ENCODE data around the gene IQSEC1. TPM values are rescaled to one million over a fixed set of nuclear protein-coding genes. Genes with fewer than 3 reads are reported as not detected.

Gene IQSEC1
- total RNA-seq, 1 experiment from 2014 or later: 28.1 TPM

DNA sequence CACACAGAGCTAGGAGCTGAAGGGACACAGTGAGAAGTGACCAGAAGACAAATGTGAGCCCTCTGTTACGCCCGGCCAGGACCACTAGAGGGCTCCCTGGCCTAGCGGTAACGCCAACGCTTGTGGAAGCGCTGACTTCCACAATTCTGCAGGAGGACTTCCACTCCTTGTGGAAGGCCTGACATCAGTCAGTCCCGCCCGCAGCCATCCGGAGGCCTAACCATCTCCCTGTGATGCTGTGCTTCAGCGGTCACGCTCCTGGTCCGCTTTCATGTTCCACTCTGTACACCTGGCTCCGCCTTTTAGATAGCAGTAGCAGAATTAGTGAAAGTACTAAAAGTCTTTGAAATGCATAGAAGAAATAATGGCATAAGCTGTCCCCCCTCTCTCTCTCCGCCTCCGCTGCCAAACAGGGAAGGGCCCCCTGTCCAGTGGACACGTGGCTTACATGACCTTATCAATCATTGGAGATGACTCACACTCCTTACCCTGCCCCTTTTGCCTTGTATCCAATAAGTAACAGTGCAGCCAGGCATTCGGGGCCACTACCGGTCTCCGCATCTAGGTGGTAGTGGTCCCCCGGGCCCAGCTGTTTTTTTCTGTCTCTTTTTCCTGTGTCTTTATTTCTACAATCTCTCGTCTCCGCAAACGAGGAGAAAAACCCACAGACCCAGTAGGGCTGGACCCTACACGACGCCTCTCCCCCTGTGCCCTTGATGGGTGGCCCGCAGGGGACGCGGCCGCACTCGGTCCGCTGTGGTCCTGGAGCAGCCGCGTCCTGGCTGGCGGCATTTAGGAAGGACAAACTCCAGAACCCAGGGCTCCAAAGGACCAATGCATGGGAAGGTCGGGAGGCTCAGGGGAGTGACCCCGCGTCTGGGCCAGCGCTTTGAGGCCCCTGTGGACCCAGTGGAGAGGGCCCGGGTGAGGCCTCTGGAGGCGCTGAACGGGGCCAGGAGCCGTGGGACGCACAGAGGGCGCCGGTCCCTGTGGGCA, 204.9 kb downstream of the IQSEC1 start:
- CTCF ChIA-PET: interaction anchor here (0.8 to 3.3 kb wide), 8 partner anchors 12 to 127 kb away, joined by 3 to 12 read pairs (median 4); partner anchors contain the start of gene RPL32
- RAD21 ChIA-PET (ENCODE audit: low non-redundant PET in 1 of 2, low total read pairs in 2 of 2, uncharacterized antibody in 2 of 2, unreplicated experiment in 2 of 2): interaction anchor here in 1 of 2 experiments (0.6 kb wide), 1 partner anchor 1437 kb away, joined by 3 read pairs; no protein-coding TSS in a partner anchor
- no peak overlapping the region for H3K4me3 ChIP-seq (replicated peaks in 1 of 2; ENCODE audit: low read depth in 1 of 2, low read length in 2 of 2)
- no peaks in the 10 kb centered on the region for H3K36me3 ChIP-seq (ENCODE audit: control insufficient read depth in 1 of 2, insufficient read depth in 2 of 2, low read length in 2 of 2)
- intact Hi-C loops (cut with micrococcal nuclease): loop anchor here (1.0 to 2.0 kb wide), 3 partner anchors 24 to 126 kb away; no protein-coding TSS in a partner anchor
- no peaks in the 10 kb centered on the region for H3K9me2 ChIP-seq (ENCODE audit: insufficient read depth)
- TF ChIP-seq, protein P1, sequence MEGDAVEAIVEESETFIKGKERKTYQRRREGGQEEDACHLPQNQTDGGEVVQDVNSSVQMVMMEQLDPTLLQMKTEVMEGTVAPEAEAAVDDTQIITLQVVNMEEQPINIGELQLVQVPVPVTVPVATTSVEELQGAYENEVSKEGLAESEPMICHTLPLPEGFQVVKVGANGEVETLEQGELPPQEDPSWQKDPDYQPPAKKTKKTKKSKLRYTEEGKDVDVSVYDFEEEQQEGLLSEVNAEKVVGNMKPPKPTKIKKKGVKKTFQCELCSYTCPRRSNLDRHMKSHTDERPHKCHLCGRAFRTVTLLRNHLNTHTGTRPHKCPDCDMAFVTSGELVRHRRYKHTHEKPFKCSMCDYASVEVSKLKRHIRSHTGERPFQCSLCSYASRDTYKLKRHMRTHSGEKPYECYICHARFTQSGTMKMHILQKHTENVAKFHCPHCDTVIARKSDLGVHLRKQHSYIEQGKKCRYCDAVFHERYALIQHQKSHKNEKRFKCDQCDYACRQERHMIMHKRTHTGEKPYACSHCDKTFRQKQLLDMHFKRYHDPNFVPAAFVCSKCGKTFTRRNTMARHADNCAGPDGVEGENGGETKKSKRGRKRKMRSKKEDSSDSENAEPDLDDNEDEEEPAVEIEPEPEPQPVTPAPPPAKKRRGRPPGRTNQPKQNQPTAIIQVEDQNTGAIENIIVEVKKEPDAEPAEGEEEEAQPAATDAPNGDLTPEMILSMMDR (IDR thresholded peaks at IDR 0.05 in 2 of 3, conservative IDR thresholded peaks at IDR 0.05 in 1 of 3; ENCODE audit: borderline replicate concordance in 1 of 3, insufficient read depth in 1 of 3, low read depth in 2 of 3, low read length in 2 of 3): peak; percentile 83 to 90 (median 87)
- TF ChIP-seq YY1 (IDR thresholded peaks at IDR 0.05; ENCODE audit: extremely low read depth, insufficient replicate concordance, low read depth, low read length) (peak; percentile 56), CBX3 (IDR thresholded peaks at IDR 0.05; ENCODE audit: low read depth) (no peak), RAD21 (IDR thresholded peaks at IDR 0.05; ENCODE audit: low read depth) (peak; percentile 94), SIN3A (IDR thresholded peaks at IDR 0.05; ENCODE audit: low read depth) (no peak), ZNF274 (IDR thresholded peaks at IDR 0.05; ENCODE audit: low read depth, low read length) (no peak), ZFX (IDR thresholded peaks at IDR 0.05) (no peak), ATF3 (IDR thresholded peaks at IDR 0.05) (no peak), EGR1 (IDR thresholded peaks at IDR 0.05; ENCODE audit: low read depth) (no peak), TCF7L2 (IDR thresholded peaks at IDR 0.05; ENCODE audit: borderline replicate concordance, extremely low read depth, insufficient read depth, insufficient read length) (peak; percentile 72), SRF (IDR thresholded peaks at IDR 0.05; ENCODE audit: low read depth) (no peak), SP1 (IDR thresholded peaks at IDR 0.05; ENCODE audit: low read depth) (no peak)
- H3K4me2 ChIP-seq (ENCODE audit: low read length): peak overlapping the region; percentile 55
- peak overlapping the region; percentile 85 for H2AFZ ChIP-seq (ENCODE audit: low read depth, low read length, poor library complexity, severe bottlenecking)
- no TSS peak for BruUV-seq (replicated peaks)
- H3K9ac ChIP-seq (ENCODE audit: low read length): no peak overlapping the region
- POLR2A ChIA-PET: interaction anchor here (1.4 kb wide), 1 partner anchor 27 kb away, joined by 4 read pairs; the partner anchor contains the start of gene RPL32
- no peaks in the 10 kb centered on the region for H3K27me3 ChIP-seq (ENCODE audit: insufficient read depth, low read length)
- ATAC-seq: peak; percentile 90
- no peaks in the 10 kb centered on the region for H3K79me2 ChIP-seq (ENCODE audit: insufficient read depth, low read length)
- peaks cover 10% of the 10 kb centered on the region in 2 experiments; a peak in 3 of 4 replicates for H3K4me1 ChIP-seq (ENCODE audit: control insufficient read depth in 1 of 2, insufficient read depth in 2 of 2, low read length in 2 of 2)
- no peaks in the 10 kb centered on the region for H3K9me3 ChIP-seq (ENCODE audit: control insufficient read depth in 1 of 2, insufficient read depth in 1 of 2, low read depth in 1 of 2, low read length in 2 of 2)
- H3K27ac ChIP-seq (ENCODE audit: low read depth, low read length): no peak overlapping the region; the same call in 1 of the 2 replicates
- H4K20me1 ChIP-seq (ENCODE audit: insufficient read depth): no peaks in the 10 kb centered on the region
- peak; percentile 75 for DNase-seq (ENCODE audit: low read depth, low spot score)
